ENCODE measurements around the gene SMG6. TPM values are rescaled to one million over a fixed set of nuclear protein-coding genes. Genes with fewer than 3 reads are reported as not detected.

SMG6 gene
- total RNA-seq, 1 experiment from 2014 or later = 33.8 TPM

DNA sequence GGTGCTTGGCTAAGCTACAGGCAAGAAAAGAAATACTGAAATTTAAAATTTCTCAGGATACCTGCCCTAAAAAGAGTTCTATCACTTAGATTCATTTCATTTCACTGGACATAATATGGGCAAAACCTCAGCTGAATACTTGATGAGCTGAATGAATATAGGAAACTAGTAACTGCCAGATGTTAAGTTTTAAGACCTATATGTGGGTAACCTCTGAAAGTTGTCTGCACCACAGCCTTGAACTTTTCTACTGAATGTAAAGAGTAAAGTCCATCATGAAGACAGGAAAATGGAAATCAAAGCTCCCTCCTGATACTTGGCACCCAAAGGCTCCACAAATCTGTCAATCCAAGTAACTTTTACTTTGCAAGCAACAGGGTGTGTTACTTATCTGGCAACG lies 197.9 kb downstream of the SMG6 start:
- DNase-seq = no peak
- Histone ChIP-seq H3K9me3 (no peaks in the 10 kb centered on the region), H3K36me3 (ENCODE audit: control insufficient read depth, insufficient read depth, low read length) (no peaks in the 10 kb centered on the region), H3K4me3 (ENCODE audit: low read depth, low read length) (no peak overlapping the region), H3K4me1 (no peaks in the 10 kb centered on the region), H3K27me3 (replicated peaks; ENCODE audit: control insufficient read depth, insufficient read depth, low read length) (no peaks in the 10 kb centered on the region)
- Mint-ChIP-seq H3K27ac (ENCODE audit: unreplicated experiment) (no peak overlapping the region), H3K36me3 (ENCODE audit: insufficient read depth, unreplicated experiment) (no peaks in the 10 kb centered on the region), H3K27me3 (ENCODE audit: insufficient read depth, unreplicated experiment) (no peaks in the 10 kb centered on the region), H3K4me1 (ENCODE audit: low read depth, unreplicated experiment) (no peaks in the 10 kb centered on the region), H3K9me3 (ENCODE audit: unreplicated experiment) (no peaks in the 10 kb centered on the region), H3K4me3 (ENCODE audit: unreplicated experiment) (no peak overlapping the region)
- TF ChIP-seq, protein P1, sequence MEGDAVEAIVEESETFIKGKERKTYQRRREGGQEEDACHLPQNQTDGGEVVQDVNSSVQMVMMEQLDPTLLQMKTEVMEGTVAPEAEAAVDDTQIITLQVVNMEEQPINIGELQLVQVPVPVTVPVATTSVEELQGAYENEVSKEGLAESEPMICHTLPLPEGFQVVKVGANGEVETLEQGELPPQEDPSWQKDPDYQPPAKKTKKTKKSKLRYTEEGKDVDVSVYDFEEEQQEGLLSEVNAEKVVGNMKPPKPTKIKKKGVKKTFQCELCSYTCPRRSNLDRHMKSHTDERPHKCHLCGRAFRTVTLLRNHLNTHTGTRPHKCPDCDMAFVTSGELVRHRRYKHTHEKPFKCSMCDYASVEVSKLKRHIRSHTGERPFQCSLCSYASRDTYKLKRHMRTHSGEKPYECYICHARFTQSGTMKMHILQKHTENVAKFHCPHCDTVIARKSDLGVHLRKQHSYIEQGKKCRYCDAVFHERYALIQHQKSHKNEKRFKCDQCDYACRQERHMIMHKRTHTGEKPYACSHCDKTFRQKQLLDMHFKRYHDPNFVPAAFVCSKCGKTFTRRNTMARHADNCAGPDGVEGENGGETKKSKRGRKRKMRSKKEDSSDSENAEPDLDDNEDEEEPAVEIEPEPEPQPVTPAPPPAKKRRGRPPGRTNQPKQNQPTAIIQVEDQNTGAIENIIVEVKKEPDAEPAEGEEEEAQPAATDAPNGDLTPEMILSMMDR (IDR thresholded peaks at IDR 0.05; ENCODE audit: insufficient read depth in 1 of 2, low read depth in 1 of 2, low read length in 1 of 2, severe bottlenecking in 1 of 2, unreplicated experiment in 1 of 2) = no peak
- BruUV-seq (replicated peaks) = no TSS peak
- intact Hi-C loops (cut with micrococcal nuclease; ENCODE audit: unreplicated experiment) = no loop called here
- CTCF ChIA-PET = no interaction called here
- POLR2A ChIA-PET = no interaction called here

DNA sequence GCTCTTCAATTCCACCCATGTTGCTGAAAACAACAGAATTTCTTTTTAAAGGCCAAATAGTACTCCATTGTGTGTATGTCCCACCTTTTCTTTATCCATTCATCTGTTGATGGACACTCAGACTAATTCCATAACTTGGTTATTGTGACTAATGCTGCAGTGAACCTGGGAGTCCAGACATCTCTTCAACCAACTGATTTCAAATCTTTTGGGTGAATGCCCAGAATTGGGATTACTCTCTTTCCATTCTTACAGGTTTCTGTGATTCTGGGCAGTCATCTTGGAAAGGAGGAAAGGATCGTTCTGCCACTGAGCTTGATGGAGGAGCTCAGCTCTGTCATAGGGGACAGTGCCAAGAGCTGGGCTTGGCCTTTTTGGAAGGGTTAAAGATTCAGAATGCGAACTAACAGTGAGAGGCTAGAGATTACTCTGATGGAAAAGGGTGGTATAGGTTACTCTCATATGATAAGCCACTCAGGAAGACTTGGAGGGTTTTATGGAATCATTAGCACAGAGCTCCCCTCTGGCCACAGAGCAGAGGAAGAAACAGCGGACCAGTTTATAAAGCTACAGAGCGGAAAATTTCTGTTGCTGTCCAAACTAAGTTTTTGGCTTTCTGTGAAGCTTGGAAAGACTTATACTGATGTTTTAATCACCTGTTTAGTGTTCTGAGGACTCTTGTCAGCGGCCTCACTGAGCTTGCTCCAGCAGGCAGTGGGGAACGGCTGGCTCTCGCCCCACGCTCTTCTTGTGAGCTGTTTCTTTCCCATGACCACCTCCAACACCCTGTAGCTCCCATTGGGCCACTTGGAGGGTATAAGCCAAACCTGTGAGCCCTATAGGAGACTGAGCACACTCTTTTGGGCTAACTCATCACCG lies 200.4 kb downstream of the SMG6 start:
- no TSS peak for BruUV-seq (replicated peaks)
- no peaks in the 10 kb centered on the region for H3K4me1 ChIP-seq
- H3K9me3 Mint-ChIP-seq (ENCODE audit: unreplicated experiment) = no peaks in the 10 kb centered on the region
- H3K4me3 Mint-ChIP-seq (ENCODE audit: unreplicated experiment) = no peak overlapping the region
- no peaks in the 10 kb centered on the region for H3K27me3 Mint-ChIP-seq (ENCODE audit: insufficient read depth, unreplicated experiment)
- no peaks in the 10 kb centered on the region for H3K4me1 Mint-ChIP-seq (ENCODE audit: low read depth, unreplicated experiment)
- no peaks in the 10 kb centered on the region for H3K36me3 ChIP-seq (ENCODE audit: control insufficient read depth, insufficient read depth, low read length)
- ChIA-PET POLR2A (interaction anchor here (0.6 kb wide), 1 partner anchor 11 kb away, joined by 7 read pairs; no protein-coding TSS in a partner anchor), CTCF (no interaction called here)
- no peak for DNase-seq
- H3K36me3 Mint-ChIP-seq (ENCODE audit: insufficient read depth, unreplicated experiment) = no peaks in the 10 kb centered on the region
- H3K4me3 ChIP-seq (ENCODE audit: low read depth, low read length) = no peak overlapping the region
- no peak overlapping the region for H3K27ac Mint-ChIP-seq (ENCODE audit: unreplicated experiment)
- H3K27me3 ChIP-seq (replicated peaks; ENCODE audit: control insufficient read depth, insufficient read depth, low read length) = no peaks in the 10 kb centered on the region
- TF ChIP-seq, protein P1 (IDR thresholded peaks at IDR 0.05; ENCODE audit: insufficient read depth in 1 of 2, low read depth in 1 of 2, low read length in 1 of 2, severe bottlenecking in 1 of 2, unreplicated experiment in 1 of 2) = no peak
- H3K9me3 ChIP-seq = no peaks in the 10 kb centered on the region
- intact Hi-C loops (cut with micrococcal nuclease; ENCODE audit: unreplicated experiment) = no loop called here

DNA sequence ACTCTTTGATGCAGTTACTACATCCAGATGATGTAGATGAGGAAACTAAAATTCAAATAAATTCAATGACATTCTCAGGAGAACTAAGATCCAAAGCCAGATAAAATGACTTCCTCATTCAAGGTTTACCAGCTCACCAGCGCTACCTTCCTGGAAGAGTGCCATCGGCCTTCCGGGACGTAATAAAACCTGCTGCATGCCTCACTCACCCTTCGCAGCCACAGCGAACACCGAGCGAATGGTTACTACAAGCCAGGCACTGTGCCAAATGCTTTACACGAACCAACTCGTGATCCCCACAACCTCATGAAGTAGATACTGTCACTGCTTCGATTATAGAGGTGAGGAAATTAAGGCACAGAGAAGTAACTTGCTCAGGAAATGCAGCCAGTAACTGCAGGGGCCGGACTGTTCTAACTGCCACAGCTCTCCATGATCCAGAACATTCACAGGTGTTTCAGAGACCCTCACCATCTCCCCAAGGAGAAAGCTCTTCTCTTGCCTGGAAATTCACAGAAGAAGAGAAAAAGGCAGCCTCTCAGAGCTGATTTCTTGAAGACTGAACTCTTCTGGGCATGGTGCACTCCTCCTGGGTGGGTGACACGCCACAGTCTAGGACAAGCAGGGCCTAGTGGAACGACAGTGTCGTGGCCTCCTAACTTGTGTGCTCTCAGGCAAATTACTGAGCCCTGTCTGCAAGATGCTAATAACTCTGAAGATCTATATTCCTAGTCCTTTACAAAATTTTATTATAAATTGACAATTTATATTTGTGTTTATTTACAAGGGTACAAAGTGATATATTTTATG lies 201.9 kb downstream of the SMG6 start:
- DNase-seq = no peak
- Histone ChIP-seq H3K4me1 (no peaks in the 10 kb centered on the region), H3K4me3 (ENCODE audit: low read depth, low read length) (no peak overlapping the region), H3K36me3 (ENCODE audit: control insufficient read depth, insufficient read depth, low read length) (no peaks in the 10 kb centered on the region), H3K9me3 (no peaks in the 10 kb centered on the region), H3K27me3 (replicated peaks; ENCODE audit: control insufficient read depth, insufficient read depth, low read length) (no peaks in the 10 kb centered on the region)
- H3K27ac Mint-ChIP-seq (ENCODE audit: unreplicated experiment) = no peak overlapping the region
- intact Hi-C loops (cut with micrococcal nuclease; ENCODE audit: unreplicated experiment) = no loop called here
- TF ChIP-seq, protein P1 (IDR thresholded peaks at IDR 0.05; ENCODE audit: insufficient read depth in 1 of 2, low read depth in 1 of 2, low read length in 1 of 2, severe bottlenecking in 1 of 2, unreplicated experiment in 1 of 2) = no peak
- no peaks in the 10 kb centered on the region for H3K4me1 Mint-ChIP-seq (ENCODE audit: low read depth, unreplicated experiment)
- no peaks in the 10 kb centered on the region for H3K9me3 Mint-ChIP-seq (ENCODE audit: unreplicated experiment)
- H3K36me3 Mint-ChIP-seq (ENCODE audit: insufficient read depth, unreplicated experiment) = no peaks in the 10 kb centered on the region
- no peaks in the 10 kb centered on the region for H3K27me3 Mint-ChIP-seq (ENCODE audit: insufficient read depth, unreplicated experiment)
- BruUV-seq (replicated peaks) = no TSS peak
- POLR2A ChIA-PET = interaction anchor here (0.7 kb wide), 1 partner anchor 418 kb away, joined by 3 read pairs; no protein-coding TSS in a partner anchor
- no peak overlapping the region for H3K4me3 Mint-ChIP-seq (ENCODE audit: unreplicated experiment)
- CTCF ChIA-PET = interaction anchor here (0.6 kb wide), 1 partner anchor 56 kb away, joined by 3 read pairs; no protein-coding TSS in a partner anchor
